EL (cell line): ENCODE results near the gene GLRA1.
"Not testable (repeated sequence)": the region's sequence is repeated elsewhere in the genome, so short reads cannot be mapped to it uniquely, and the experiment has no call there.

Experiments used
- DNase-seq: peaks from one replicate; pipeline ENCODE4 v3.0.0-alpha.2; 2016

The GLRA1 gene

DNA sequence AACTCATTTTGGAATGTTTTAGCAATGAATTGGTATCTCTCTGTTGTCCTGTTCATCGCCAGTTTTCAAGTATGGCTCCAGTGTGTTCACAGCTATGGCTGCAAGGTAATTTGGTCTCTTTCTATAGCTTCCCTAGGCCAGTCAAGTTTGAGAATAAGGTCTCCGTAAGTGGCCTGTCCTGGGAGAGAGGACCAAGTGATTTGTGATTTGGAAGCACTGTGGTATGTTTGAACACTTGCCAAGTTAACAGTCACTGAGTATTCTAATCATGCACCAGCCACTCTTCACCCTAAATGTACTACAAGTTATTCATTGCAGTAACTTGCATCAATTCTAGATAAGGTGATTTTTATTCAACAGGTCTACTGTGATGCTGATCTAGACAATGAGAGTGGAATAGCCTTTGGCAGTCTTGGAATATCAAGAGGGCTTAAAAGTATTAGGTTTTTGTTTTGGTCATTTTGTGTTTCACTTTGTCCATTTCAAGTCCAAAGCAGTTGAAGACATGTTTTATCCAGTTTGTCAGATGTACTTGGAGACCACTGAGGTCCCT is 111.8 kb downstream of the GLRA1 start:
- peak; percentile 48 for DNase-seq

DNA sequence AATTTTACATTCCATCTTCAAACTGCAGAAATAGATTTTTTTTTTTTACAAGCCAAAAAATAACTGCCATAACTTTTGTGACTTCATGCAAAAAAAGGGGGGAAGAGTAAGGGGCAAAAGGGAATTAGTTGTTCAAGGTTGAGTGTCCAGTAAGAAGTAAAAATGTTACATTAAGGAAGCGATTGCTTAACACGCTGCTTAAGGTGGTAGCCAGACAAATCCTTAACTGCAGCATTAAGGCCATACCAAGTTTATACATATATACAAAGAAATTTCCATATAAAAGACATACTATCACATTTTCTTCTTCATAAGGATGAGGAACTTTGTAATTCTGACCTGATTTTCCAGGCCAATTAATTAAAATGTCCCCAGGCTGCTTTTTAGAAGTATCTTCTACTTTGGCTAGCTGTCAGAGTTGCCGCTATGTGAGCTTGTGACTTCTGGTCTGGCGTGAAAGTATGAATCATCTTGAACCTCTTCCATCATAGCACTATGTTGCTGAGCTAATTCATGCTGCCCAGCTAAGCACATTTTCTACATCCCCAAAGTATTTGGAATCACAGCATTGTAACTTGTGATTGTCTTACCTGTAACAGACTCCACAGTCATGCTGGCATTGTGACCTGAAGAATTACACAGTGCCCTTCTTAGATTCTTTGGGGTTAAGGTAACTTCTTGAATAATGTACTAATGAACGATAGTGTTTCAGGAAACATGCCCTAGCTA is 112.9 kb downstream of the GLRA1 start:
- DNase-seq: peak; percentile 53

DNA sequence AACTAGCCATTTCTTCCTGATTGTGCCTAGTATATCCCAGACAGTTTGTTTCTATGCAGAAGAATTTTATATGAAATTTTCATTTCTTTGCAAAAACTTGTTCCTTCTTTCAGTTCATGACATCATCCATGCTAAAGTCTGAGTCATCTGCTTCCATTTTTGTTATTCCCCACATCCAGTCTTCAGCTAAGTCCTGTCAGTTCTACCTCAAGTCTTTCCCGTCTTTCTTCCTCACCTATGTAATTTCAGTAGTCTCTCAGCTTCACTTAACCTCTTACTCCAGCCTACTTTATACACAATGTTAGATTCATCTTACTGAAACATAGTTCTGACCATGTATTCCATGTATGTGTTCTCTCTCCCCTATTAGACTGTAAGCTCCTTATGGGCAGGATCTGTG is 113.8 kb downstream of the GLRA1 start:
- no peak for DNase-seq

DNA sequence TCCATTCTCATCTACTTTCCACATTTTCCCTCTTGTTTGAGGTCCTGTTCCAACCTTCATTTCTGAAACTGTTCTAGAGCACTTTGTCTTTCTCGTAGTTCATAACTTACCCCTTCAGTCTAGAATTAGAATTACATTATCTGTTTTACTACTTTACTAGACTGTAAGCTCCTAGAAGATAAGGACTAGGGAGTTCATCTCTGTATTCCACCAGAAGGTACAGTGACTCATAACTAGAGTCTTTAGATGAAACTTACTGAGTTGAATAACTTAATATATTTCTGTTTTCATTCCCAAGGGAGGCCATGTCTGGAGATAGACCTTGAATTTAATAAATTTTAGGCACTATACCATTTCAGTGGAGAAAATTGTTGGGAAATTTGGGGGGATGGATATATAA is 114.2 kb downstream of the GLRA1 start:
- no peak for DNase-seq

DNA sequence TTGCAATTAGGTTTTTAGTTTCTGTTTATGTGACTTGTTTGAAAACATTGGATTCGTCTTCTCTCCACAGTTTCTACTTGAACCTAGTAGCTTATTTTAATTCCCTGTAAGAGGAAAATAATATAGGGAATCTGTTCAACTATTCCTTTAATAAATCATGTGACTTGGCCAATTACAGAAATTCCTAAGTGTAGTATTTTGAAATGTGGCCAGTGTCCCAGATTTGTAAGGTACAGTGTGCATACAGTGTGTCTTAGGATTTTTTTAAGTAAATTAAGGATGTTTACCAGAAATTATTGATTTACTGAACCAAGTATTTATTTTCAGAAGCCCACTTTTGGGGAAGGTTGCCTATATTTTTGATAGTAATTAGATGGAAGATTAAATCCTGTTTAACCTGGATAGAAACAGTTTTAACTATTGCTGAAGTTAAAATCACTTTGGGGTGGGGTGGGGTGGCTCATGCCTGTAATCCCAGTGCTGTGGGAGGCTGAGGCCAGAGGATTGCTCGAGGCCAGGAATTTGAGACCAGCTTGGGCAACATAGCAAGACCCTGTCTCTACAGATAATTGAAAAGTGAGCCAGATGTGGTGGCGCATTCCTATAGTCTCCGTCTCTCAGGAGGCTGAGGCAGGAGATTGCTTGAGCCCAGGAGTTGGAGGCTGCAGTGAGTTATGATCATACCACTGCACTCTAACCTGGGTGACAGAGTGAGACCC is 116.0 kb downstream of the GLRA1 start:
- DNase-seq: no peak

DNA sequence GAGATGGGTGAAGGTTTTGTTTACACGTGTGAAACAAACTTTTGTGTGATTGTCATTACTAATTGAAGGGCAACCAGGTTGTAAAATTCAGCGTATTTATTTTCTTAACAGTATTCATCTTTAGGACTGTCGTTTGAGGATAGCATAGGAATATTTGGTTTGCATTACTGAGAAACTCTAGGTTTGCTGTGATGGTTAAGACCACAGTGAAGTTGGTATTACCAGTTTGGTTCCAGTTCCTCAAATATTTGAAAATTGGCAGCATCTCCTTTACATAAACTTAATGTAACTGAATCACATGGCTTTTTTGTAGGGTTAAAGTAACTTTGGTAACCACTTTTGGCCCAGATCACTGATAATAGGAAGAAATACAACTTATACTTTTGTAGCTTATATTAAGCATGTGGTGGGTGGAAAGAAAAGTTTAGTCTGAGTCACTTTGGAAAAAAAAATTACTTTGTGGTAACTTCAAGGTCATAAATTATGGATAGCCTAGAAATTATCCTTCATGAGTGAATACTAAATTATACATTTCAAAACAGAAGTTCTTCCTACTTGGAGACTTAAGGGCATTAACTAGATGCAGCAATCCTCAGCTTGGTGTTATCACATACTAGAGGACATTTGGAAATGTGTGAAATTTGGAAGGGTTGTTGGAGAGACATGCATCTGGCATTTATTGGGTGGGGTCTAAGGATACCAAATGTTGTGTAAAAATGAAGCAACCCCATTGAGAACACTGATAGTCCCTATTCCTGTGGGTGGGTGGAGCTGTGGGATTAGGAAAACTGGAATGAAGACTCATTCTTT is 119.0 kb downstream of the GLRA1 start:
- DNase-seq: peak; percentile 48

DNA sequence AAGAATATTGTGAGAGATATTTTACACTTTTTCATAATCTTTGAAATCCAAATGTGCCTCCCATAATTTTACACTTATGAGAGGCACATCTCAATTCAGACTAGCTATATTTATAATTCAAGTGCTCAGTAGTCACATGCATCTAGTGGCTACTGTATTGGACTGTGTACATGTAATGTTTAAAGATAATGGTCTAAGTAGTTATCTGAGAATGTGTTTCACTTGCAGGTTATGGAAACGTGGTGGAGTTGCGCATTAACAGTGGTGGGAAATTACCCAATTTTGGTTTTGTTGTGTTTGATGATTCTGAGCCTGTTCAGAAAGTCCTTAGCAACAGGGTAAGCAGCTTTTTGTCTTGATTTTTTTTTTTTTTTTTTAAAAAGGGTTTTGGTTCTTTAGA is 124.1 kb downstream of the GLRA1 start:
- DNase-seq: no peak

DNA sequence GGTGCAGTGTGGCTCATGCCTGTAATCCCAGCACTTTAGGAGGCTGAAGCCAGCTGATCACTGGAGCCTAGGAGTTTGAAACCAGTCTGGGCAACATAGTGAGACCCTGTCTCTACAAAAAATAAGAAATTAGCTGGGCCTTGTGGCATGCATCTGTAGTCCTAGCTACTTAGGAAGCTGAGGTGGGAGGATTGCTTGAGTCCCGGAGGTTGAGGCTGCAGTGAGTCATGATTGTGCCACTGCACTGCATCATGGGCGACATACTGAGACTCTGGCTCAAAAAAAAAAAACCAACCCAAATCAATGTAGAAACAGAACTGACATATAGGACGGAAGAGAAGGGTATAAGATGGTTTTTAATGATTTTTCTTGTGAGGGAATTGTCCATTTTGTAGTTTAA is 125.2 kb downstream of the GLRA1 start:
- peak; percentile 56 for DNase-seq

DNA sequence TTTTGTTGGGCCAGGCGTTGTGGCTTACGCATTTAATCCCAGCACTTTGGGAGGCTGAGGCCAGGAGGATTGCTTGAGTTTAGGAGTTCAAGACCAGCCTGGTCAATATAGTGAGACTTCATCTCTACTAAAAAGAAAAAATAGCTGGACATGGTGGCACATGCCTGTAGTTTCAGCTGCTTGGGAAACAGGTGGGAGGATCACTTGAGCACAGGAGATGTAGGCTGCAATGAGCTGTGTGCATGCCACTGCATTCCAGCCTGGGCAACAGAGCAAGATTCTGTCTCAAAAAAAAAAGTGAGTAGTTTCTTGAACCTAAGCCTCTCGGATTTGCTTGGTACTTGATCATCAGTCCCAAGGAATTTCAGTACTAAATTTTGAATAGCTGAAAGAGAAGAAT is 126.0 kb downstream of the GLRA1 start:
- no peak for DNase-seq

DNA sequence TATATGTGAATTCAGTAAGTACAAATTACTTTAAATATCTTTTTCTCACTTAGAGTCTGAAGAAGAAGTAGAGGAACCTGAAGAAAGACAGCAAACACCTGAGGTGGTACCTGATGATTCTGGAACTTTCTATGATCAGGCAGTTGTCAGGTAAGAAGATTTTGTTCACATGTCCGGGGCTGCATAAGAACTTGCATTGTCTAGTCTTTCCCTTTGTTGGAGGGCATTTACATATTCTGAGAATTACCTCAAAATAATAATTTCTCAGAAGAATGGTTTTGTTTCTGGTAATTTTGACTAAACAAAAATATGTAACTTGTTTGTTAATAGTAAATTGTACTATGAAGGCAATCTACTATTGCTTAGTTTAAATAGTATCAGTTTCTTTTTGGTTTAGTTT is 129.2 kb downstream of the GLRA1 start:
- no peak for DNase-seq

DNA sequence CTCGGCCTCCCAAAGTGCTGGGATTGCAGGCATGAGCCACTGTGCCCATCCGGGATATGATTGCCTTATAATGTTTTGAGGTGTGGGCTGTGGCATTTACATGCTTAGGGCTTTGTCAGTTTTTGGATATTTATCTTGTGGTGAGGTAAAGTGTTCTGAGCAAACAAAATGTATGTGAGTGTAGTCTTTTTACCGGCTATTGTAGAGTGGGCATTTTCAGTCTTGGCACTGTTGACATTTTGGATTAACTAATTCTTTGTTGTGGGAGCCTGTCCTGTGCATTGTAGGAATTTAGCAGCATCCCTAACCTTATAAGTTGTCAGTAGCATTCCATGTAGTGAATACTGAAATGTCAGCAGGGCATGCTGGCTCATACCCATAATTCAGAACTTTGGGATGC is 131.3 kb downstream of the GLRA1 start:
- no peak for DNase-seq

DNA sequence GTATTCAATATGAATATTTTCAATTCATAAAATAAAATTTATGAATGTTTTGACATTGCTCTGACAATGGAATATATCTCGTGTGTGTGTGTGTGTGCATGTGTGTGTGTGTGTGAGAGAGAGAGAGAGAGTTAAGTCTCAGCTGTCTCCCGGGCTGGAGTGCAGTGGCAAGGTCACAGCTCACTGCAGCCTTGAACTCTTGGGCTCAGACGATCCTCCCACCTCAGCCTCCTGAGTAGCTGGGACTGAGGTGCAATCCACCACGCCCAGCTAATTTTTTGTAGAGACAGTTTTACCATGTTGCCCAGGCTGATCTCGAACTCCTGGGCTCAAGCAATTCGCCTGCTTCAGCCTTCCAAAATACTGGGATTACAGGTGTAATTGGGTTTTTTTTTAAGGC is 136.8 kb downstream of the GLRA1 start:
- DNase-seq: no peak

DNA sequence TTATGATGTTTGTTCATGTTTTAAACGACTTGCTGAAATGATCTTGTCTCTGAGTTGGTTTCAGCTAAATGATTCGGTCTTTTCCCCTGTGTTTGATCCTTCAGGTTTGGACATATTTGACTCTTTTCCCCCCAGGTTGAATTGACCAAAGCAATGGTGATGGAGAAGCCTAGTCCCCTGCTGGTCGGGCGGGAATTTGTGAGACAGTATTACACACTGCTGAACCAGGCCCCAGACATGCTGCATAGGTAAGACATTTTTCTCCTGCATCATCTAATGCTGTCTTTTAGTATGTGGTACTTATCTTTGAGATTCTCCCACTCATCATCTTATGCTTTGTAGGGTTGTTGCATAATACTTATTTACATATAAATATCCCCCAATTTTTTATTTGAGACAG is 138.2 kb downstream of the GLRA1 start:
- DNase-seq: no peak

DNA sequence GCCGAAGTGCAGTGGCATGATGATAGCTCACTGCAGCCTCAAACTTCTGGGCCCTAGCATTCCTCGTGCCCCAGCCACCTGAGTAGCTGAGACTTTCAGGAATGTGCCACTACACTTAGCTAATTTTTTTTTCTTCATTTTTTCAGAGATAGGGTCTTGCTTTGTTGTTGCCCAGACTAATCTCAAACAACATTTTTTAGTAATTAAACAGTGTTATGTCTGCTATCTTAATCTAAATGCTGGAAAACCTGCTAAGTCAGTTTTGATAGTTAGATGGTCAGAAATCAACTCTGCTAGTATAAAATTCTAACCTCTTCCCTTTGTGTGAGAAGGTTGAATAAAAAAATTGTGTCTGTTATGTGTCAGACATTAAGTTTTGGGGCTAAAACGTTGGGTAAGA is 140.5 kb downstream of the GLRA1 start:
- no peak for DNase-seq

DNA sequence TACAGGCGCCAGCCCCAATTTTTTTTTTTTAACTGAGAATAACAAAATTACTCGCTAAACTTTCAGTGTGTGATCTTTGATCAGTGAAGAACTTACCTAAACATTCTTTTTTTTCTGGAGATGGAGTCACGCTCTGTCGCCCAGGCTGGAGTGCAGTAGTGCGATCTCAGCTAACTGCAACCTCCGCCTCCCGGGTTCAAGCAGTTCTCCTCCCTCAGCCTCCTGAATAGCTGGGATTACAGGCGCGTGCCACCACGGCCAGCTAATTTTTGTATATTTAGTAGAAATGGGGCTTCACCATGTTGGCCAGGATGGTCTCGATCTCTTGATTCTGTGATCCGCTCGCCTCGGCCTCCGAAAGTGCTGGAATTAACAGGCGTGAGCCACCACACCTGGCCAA is 141.0 kb downstream of the GLRA1 start:
- DNase-seq: not testable (repeated sequence)

DNA sequence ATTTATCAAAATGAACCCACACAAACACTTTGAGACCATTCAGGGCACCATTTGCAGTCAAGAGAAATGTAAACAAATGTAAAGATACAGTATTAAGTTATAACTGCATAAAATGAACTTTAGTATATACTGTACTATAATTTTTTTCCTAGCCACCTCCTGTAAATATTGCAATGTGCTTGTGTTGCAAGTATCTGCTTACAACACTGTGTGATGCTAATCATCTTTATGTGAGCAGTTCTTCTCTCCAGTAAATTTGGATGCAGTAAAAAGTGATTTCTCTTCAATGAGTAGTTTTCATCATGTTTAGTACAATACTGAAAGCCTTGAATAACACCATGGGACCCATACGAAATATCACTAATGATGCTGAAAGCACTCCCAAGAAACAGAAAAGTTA is 143.4 kb downstream of the GLRA1 start:
- DNase-seq: no peak

DNA sequence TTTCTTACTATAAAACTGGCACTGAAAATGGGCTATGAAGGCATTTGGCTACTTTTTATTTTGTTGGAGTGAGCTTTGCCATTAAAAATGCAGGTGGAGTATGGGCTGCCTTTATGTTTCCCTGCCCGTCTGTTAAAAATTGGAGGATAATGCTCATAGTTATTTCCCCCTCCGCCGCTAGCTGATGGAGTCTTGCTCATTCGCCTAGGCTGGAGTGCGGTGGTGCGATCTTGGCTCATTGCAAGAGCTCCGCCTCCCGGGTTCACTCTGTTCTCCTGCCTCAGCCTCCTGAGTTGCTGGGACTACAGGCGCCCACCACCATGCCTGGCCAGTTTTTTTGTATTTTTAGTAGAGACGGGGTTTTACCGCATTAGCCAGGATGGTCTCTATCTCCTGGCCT is 144.3 kb downstream of the GLRA1 start:
- no peak for DNase-seq

DNA sequence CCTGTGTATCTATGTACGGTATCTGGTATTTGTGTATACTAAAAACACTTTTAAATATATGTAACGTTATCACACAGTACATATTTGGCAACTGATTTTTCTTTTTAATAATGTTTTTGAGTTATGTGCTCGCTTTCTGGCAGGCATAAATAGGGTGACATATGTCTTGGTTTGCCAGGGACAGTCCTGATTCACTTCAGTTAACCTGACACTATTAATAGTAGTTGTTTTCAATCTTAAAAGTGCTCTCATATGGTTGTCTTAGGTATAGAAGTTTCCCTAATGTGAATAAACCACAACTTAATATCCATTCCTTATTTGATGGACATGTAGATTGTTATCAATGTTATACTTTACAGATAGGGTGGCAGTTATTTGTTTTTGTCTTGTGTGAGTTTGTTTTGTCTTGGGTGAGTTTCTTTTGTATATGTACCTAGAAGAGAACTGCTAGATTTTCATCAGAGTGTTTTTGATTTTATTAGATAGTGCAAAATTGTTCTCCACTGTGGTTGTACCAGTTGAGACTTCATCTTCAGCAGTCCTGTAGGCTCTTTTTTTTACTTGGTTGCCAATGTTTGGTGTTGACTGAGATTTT is 145.0 kb downstream of the GLRA1 start:
- no peak for DNase-seq

DNA sequence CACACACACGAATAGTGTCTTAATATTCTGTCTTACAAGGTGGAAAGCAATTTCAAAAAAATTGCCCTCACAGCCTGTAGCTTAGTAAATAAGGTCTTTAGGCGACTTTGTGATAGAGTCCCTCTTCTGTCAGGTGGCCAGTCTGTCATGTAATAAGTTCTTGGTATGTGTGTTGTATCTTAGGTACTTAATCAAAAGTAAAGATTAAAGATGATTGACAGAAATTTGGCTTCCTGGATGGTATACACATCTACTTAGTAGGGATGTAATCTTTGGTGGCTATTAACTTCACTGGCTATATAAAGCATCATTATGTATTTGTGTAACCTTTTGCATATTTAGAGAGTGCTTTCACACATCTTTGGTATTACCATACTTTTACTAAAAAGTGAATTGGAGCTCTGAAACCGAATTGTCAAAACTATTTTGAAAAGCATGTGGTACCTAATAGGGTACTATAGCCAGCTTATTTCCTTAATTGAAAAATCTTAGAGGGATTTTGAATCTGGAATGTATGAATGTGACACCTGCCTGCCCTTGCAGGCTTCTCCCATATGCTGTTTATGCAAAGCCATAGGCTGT is 149.5 kb downstream of the GLRA1 start:
- DNase-seq: no peak

DNA sequence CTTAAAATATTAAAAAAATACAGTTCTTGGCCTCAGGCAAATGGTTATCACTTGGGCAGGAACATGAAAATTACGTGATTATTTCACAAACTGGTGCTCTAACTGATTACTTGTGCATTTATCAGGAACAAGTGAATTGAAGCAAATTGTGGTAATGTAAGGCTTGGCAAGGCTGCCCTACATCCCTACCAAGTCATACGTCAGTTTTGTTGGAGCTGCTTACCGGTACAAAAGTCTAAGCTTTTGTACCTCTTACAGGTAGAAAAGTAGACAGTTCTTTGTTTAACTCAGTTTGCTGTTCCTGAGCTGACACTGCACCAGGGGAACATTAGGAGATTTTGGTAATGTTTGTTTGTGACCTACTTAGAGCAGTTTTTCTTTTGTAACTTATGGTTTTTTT is 150.7 kb downstream of the GLRA1 start:
- no peak for DNase-seq

DNA sequence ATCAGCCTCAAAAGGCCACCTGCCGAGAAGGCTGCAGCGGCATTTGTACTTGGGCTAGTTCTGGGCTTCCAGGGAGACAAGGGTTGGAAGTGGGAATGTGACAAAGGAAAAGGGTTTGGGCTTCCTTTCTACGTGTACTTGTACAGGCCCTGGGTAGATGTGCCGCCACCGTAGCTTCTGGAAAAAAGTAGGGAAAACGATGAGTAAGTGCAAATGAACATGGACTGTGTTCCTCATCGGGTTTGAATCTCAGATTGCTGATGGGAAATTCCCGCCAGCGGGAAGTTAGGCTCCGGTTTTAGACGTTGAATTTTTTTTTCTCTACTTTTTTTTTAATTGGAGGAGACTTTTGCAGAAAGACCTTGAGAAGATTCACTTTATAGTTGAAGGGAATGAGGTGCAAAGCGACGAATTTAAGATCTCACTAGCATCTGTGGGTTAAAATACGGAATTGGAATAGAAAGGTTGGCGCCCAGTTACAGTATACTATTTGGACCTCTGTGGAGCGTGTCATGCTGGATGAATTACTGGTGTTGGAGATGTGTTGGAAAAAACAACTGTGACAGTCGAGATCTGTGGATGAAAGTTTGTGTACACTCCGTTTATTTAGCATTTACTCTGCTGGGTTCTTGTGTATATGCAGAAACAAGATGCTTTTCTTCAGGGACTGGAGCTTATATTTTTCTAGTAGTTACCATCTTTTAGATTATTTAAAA is 151.6 kb downstream of the GLRA1 start:
- peak; percentile 57 for DNase-seq
